Nucleus accumbens (tissue), 56 donors: Measurements from ENCODE around the gene PDE10A.
A peak's percentile ranks its signal among the peaks of the same experiment; 100 is the strongest.

Experiments
- DNase-seq, 56 donors: peaks; one replicate each; lab custom pipeline; 2025; lab: John Stamatoyannopoulos, UW

PDE10A gene

DNA sequence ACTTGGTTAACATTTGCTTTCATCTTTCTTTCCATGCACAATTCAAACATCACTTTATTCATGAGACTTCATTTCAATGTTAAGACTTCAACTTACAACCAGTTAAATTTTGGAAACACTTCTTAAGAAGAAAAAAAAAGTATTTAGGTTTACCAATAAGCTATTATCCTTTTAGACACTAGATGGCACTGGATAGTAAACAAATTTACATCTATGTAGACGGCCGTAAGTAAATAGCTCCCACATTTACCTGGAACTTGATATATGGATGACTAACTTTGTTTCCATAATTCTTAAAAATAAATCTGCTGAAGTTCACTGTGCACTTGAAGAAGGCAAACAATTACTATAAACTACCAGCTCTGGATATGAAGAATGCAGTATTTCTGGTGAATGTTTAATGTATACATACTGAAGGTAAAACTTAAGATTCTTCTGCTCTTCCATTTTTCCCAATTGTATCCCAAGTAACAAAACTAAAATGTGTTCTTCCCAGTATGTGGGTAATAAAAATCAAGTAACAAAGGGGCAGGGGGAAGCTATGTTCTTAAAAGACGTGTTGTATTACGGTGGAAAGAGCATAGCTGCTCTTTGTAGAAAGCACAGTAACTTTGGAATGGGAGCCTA, 223.0 kb downstream of the PDE10A start:
- DNase-seq: no peak

GRCh38 chr6:165426892-165427291, 236.1 kb downstream of the PDE10A start:
- DNase-seq: no peak

- no peak for DNase-seq
Measured at GRCh38 chr6:165422192-165422591, 240.8 kb downstream of the PDE10A start.

DNA sequence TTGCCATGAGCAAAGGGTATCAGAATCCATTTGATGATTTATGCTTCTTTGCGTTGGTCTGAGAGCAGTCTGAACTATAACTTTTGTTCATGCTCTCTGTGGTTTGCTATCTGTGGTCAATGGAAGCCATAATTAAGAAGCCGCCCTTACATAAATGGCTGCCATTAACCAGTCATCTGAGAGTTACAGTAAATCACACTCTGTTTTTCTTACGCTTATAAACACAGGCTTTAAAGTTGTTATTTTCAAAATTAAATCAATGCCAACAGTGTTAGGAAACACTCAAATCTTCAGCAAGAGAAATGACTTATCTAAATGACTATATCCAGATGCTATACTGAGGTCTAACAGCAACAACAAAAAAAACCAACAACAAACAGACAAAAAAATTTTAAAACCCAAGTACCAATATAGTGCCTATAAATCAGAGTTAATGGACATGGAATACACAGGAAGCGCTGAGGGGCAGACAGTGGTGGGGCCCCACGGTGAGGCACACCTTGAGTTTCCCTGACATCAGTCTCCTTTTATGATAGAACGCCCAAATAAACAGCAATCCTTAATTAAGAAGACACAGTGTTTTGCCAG, 245.7 kb downstream of the PDE10A start:
- DNase-seq: no peak

- DNase-seq: no peak
Measured at GRCh38 chr6:165404697-165405096, 258.3 kb downstream of the PDE10A start.

DNA sequence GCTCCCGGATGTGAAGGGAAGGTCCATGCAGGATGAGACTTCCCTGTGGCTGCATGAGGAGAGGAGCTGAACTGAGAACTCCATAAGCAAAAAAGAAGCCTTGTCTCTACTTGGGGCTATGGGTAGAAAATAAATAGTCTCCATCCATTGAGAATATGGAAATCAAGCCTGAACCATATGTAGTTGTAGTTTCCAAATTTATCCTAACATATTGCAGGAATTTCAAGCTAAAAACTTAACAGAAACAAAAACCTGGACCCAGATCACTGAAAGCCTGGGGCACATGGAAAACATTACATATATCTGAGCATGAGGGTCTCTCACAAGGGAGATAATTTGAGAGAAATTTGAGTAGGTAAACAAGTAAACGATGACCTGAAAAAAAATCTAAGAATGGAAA, 258.7 kb downstream of the PDE10A start:
- DNase-seq: no peak

DNA sequence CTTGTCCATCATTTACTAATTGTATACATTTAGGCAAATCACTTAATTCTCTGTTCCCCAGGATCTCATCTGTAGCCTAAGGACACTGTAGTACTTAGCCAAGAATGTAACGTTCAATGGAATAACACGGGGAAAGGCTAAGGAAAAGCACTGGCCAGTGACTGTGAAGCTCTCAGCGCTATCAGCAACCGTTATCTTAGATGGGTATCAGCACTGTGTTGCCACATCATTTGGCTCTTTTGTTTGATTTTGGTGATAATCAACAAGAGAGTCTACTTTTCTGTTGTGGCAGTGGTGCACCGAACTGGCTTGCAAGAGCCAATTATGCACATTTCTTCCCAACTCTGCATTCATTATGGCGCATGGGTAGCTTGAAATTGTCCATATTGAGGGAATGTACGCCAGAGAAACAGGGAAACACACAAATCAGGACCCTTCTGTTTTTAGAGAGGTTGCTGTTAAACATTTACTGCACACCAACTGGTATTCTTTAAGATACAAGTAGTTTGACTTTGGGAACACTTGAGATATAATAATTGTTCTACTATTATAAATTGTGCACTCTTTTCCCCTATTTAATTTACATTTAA, 259.9 kb downstream of the PDE10A start:
- DNase-seq: no peak

GRCh38 chr6:165401092-165401491, 261.9 kb downstream of the PDE10A start:
- no peak for DNase-seq

- no peak for DNase-seq
Measured at GRCh38 chr6:165390475-165390874, 272.6 kb downstream of the PDE10A start.

DNA sequence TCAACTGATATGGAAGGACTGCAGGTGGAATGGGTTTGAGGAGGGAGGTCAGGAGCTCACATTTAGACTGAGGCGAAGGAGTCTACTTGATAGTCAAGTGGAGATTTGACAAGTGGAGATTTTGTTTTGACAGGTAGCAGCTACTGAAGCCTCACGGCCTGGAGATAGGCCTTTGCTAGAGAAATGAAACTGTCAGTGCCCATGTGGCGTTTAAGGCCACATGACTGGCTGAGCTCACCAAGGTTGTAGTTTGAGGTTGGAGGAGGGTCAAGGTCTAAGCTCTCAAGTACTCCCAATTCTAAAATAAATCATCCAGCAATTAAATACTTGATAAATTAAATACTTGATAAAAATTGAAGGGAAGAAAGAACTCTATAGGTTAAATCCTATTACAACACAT, 273.5 kb downstream of the PDE10A start:
- no peak for DNase-seq

DNA sequence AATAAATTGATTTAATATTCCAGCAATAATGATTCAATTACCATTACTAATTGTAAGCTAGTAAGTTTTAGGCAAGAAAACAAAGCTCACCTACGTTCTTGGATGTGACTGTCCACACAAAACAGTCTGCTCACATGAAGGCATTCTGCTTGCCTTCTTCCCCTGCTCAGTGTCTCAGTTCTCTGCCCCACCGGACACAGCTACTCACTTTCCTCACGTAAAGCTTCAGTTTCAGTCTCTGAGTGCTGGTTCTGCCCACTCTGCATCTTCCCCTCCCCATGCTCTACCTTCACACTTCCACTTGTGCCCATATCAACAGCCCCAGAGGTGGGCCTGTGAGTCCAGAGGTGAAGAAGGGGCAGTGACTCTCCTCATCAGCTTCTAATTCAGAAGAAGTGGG, 279.7 kb downstream of the PDE10A start:
- DNase-seq: no peak

- no peak for DNase-seq
Measured at GRCh38 chr6:165376100-165376499, 286.9 kb downstream of the PDE10A start.

GRCh38 chr6:165365371-165365770, 297.7 kb downstream of the PDE10A start:
- no peak for DNase-seq

DNA sequence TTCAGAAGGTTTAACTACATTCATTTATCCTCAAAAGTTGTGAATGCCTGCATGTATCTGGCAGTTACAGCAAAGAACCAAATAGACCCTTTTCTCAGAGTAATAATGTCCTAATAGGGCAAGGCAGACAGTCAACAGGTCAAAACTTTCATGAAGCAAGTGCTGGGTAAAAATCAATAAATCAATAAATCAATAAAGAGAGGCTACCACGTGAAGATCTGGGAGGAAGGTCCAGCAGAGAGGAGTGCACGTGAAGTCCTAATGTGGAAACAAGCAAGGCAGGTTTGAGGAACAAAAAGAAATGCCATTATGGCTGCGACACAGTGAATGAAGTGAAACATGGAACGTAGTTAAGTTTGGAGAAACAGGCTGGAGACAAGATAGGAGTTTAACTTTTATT, 317.3 kb downstream of the PDE10A start:
- DNase-seq: no peak

- no peak for DNase-seq
Measured at GRCh38 chr6:165340532-165340931, 322.5 kb downstream of the PDE10A start.

GRCh38 chr6:165325609-165326008, 337.4 kb downstream of the PDE10A start:
- peak in 11 of 56 donors; percentile 2 to 60 (median 26) for DNase-seq

GRCh38 chr6:165321555-165322145, 341.4 kb downstream of the PDE10A start:
- DNase-seq: no peak

DNA sequence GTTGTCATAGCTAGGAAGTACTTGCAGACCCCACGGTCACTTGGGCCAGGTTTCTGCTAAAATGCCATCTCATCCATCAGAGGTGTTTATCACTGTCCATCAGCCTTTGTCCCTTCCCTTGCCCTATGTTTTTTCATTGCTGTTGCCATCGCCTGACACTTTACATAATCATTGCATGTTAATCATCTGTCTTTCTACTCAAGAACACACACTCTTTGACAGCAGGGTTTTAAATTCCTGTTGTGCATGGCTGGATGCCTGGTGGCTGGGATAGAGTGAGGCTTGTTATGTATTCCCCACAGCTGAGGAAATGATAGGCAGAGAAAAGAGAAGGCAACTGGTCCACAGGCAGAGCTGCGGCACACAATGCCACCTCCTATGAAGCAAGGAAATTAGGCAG, 341.9 kb downstream of the PDE10A start:
- DNase-seq: no peak

DNA sequence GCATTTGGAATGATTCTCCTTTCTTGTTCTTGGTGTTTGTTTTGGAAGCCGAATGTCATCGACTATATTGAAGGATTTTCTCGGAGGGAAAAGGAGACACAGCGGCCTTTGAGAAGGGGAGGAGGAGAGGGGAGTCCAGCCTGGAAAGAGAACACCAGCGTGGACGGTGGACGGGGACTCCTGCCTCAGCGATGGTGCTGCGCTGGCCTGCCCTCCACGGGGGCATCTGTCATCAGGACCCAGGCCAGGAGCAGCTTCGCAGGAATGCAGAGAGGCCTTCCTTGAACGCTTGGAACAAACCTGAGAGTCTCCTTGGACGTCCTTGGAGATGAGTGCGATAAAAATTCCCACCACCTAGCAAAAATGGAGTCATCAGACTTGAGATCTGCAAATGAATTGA, 345.3 kb downstream of the PDE10A start:
- DNase-seq: no peak

DNA sequence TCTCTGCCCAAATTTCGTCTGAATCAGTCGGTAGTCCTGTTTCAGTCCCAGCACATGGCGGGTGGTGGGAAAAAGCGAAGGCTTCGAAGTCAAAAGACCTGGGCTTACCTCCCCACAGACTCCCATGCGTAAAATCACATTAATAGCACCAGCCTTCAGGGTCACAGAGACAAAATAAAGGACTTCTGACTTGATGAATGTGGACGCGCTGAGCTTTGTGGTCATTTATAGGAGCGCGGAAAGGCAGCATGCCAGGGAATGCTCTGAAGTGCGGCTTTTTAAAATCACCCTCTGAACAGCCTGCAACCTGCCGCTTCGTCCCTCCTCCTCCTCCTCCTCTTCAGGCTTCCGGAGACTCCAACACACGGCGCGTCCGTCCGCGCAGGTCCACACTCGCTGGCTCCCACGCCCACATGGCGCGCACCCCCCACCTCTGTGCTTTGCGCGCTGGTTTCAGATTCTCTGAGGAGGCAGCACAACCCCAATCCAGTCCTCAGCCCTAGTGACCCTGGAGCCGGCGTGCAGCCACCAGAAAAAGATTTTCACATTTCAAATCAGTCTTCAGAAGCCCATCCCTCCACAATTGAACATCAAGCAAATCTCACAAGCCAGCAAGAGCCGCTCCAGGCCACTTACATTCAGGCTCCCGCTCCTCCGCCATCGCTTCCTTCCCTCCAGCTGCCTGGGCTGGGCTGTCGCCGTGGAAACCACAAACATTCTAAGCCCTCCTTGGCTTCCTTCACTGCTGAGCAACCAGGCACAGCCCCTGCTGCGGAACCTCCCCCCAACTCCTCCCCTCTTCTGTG, 353.9 kb downstream of the PDE10A start, which contains the start of gene C6orf118:
TSS of gene C6orf118 (minus strand) at position 680 of the 806 bp plus-strand sequence. CDS start at position 661, 19 bp downstream.
- peak in 48 of 56 donors; percentile 3 to 85 (median 51) for DNase-seq

DNA sequence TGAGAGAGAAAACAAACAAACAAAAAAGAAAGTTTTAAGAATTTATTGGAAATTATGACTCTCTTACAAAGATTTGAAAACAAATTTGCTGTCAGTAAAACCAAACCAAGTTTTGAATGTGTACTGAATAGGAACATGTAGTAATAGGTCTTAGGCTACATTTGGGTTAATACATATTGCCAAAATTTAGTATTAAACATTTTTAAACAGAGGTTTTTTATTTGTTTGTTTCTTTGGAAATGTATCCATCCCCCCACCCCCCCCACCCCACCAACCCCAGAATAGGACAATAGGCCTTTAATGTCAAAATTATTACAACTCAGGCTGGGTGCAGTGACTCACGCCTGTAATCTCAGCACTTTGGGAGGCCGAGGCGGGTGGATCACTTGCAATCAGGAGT, 356.1 kb downstream of the PDE10A start:
- no peak for DNase-seq
